Measurements from ENCODE around the gene BZW1. TPM values are rescaled to one million over a fixed set of nuclear protein-coding genes. Genes with fewer than 3 reads are reported as not detected.
A peak's percentile ranks its signal among the peaks of the same experiment; 100 is the strongest.

BZW1 gene
- polyA plus RNA-seq, 3 donors from 2014 or later: 354 to 367 (median 365) TPM

DNA sequence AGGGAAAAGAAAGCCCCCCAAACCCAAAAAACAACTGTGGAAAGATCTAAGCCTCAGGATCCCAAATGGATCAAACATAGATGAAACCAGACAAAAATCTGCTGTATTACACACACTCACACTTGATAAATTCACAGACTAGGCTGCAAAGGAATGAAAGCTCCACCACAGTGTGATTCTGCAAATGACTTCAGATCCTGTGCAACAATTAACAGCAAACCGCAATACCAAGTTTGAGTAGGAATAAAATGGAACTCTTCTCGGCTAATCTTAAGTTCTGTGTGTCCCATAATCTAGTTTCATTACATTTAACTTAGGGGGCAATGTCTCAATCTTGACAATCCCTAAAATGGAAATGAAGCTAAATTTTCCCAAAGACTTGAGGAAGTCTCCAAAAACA, 40.9 kb downstream of the BZW1 start:
- peaks cover 19 to 41% of the 10 kb centered on the region in 2 donors for H3K4me1 Mint-ChIP-seq

DNA sequence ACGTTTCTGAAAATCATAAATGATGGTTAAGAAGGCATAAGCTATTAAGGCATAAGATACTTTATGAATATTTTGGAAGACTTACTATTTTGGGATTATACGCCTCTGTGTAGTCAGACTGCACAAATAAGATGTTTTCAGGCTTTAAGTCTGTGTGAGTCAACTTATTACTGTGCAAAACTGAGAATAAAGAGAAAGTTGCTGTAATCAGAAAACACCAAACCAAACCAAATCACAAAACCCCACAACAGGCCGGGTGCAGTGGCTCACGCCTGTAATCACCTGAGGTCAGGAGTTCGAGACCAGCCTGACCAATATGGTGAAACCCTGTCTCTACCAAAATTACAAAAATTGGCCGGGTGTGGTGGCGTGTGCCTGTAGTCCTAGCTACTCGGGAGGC, 45.1 kb downstream of the BZW1 start:
- DNase-seq: peak in 1 of 3 donors; percentile 6
- H3K4me1 Mint-ChIP-seq: peaks cover 58 to 76% of the 10 kb centered on the region in 2 donors
- peak overlapping the region in 5 of 6 donors; percentile 69 to 99 (median 71) for H3K27ac Mint-ChIP-seq
- H3K27me3 Mint-ChIP-seq (ENCODE audit: low read depth in 3 of 3): peaks cover 11 to 59% (median 48%) of the 10 kb centered on the region in 3 donors
- peaks cover 50 to 78% (median 57%) of the 10 kb centered on the region in 3 donors for H3K36me3 Mint-ChIP-seq
- peak overlapping the region in 2 of 5 donors; percentile 4 to 9 for H3K4me3 Mint-ChIP-seq
- no peaks in the 10 kb centered on the region for H3K9me3 Mint-ChIP-seq

More for the DNA sequence above, 40.9 kb downstream of the BZW1 start:
- peak in 1 of 3 donors; percentile 10 for DNase-seq
- H3K36me3 Mint-ChIP-seq: peaks cover 37 to 57% (median 45%) of the 10 kb centered on the region in 3 donors
- peaks cover 17 to 48% (median 38%) of the 10 kb centered on the region in 3 donors for H3K27me3 Mint-ChIP-seq (ENCODE audit: low read depth in 3 of 3)
- peak overlapping the region; percentile 23 to 90 (median 69) for H3K27ac Mint-ChIP-seq
- peak overlapping the region in 1 of 5 donors; percentile 35 for H3K4me3 Mint-ChIP-seq
- H3K9me3 Mint-ChIP-seq: peaks cover 0 to 1% (median 0%) of the 10 kb centered on the region in 6 donors

DNA sequence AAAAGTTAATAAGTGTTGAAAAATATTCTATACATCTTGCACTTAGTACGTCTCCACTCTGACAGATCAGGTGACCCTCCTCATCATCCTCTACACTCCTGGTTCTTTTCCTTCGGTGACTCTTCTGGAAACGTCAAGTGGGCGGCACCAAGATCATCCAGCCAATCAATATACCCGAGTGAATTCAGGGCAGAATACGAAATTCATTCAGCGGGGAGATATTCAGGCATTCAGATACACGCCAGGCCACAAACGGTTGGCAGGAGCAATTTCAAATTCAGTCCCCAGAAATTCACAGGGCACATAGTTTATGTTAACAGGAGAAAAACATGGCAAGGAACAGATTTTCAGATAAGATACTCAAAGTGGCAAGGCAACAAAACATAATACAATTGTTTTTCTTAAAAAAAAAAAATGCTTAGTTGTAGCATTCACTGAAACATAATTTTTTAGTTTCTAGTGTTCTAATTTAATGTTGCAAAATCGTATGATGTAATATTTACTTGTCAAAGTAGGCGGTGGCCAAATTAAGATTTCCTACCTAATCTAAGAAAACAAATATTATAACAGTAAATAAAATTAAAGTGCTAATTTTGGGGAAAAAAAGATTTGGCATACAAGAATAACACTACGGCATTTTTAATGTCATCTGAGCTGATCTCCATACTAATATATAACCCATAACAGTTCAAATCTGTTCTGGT, 48.5 kb downstream of the BZW1 start:
- peaks cover 26 to 70% (median 59%) of the 10 kb centered on the region in 3 donors for H3K27me3 Mint-ChIP-seq (ENCODE audit: low read depth in 3 of 3)
- peak overlapping the region; percentile 87 to 99 (median 94) for H3K27ac Mint-ChIP-seq
- DNase-seq: peak in 1 of 3 donors; percentile 26
- peaks cover 40 to 60% (median 48%) of the 10 kb centered on the region in 3 donors for H3K36me3 Mint-ChIP-seq
- peaks cover 0 to 3% (median 0%) of the 10 kb centered on the region in 6 donors for H3K9me3 Mint-ChIP-seq
- peaks cover 67 to 81% of the 10 kb centered on the region in 2 donors for H3K4me1 Mint-ChIP-seq
- peak overlapping the region; percentile 90 to 99 (median 98) for H3K4me3 Mint-ChIP-seq

DNA sequence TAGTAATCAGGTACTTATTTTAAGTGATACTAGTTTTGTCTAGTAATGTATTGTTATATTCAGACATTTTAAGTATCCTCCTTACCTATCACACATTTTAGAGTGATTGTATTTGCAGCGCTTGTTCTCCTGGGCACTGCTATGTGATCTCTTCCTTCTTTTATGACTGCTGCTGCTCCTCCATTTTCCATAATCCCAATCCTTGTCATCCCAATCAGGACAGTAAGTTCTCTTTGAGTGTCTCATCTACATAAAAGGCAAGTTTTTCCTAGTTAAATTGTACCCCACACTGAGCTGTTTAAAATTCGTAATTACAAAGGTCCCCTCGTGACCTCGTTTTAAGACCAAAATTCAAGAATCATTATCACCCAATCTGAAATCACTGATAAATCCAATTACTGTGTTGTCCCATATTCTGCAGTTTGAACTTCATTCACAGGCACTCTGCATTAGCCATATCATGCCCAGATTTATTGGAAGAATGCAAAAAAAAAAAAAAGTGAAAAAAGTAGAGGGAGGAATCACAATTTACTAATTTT, 50.0 kb downstream of the BZW1 start:
- H3K4me3 Mint-ChIP-seq: peak overlapping the region; percentile 90 to 99 (median 98)
- peaks cover 0 to 3% (median 0%) of the 10 kb centered on the region in 6 donors for H3K9me3 Mint-ChIP-seq
- peaks cover 35 to 54% (median 43%) of the 10 kb centered on the region in 3 donors for H3K36me3 Mint-ChIP-seq
- H3K4me1 Mint-ChIP-seq: peaks cover 62 to 76% of the 10 kb centered on the region in 2 donors
- DNase-seq: peak in 1 of 3 donors; percentile 11
- H3K27me3 Mint-ChIP-seq (ENCODE audit: low read depth in 3 of 3): peaks cover 26 to 63% (median 53%) of the 10 kb centered on the region in 3 donors
- peak overlapping the region; percentile 95 to 100 (median 99) for H3K27ac Mint-ChIP-seq

DNA sequence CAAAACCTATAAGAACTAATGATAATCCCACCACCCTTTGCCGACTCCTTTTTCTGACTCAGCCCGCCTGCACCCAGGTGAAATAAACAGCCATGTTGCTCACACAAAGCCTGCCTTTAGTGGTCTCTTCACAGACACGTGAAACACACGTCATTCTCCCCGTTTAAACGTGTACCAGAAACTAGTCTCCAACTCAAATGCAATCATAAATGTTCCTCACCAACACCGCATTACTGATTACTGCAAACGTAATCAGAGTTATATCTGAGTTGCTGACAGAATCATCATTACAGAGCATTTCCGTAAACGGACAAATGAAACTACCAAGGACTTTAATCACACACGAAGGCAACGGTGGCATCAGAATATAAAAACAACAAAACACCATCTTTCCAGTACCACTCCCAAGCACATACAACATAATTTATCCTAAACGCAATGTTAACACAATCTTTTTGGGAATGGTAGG, 50.9 kb downstream of the BZW1 start:
- peaks cover 0 to 3% (median 0%) of the 10 kb centered on the region in 6 donors for H3K9me3 Mint-ChIP-seq
- H3K27me3 Mint-ChIP-seq (ENCODE audit: low read depth in 3 of 3): peaks cover 26 to 54% (median 46%) of the 10 kb centered on the region in 3 donors
- H3K4me1 Mint-ChIP-seq: peaks cover 55 to 67% of the 10 kb centered on the region in 2 donors
- peak overlapping the region; percentile 95 to 100 (median 99) for H3K27ac Mint-ChIP-seq
- peak; percentile 72 to 78 (median 78) for DNase-seq
- H3K36me3 Mint-ChIP-seq: peaks cover 29 to 46% (median 38%) of the 10 kb centered on the region in 3 donors
- peak overlapping the region; percentile 90 to 99 (median 98) for H3K4me3 Mint-ChIP-seq

DNA sequence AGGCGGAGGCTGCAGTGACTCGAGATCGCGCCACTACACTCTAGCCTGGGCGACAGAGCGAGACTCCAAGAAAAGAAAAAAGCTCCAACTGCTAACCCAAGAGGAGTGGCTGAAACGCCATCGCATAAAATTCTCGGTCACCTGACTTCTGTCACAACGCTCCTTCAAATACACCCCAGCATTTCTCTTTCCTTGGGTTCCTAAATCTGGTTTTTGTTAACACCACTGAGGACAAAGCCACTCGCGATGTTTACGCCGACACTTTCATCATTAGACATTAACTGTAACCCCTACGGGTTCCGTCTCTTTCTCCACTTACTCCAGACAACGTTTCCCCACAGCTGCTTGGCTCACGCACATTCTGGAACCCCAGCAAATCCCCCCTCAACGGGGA, 52.1 kb downstream of the BZW1 start:
- Mint-ChIP-seq H3K27me3 (ENCODE audit: low read depth in 3 of 3) (peaks cover 26 to 46% (median 39%) of the 10 kb centered on the region in 3 donors), H3K4me1 (peaks cover 45 to 59% of the 10 kb centered on the region in 2 donors), H3K27ac (peak overlapping the region; percentile 95 to 100 (median 99)), H3K9me3 (peaks cover 0 to 3% (median 0%) of the 10 kb centered on the region in 6 donors), H3K4me3 (peak overlapping the region; percentile 90 to 99 (median 98)), H3K36me3 (peaks cover 18 to 33% (median 27%) of the 10 kb centered on the region in 3 donors)
- no peak for DNase-seq

DNA sequence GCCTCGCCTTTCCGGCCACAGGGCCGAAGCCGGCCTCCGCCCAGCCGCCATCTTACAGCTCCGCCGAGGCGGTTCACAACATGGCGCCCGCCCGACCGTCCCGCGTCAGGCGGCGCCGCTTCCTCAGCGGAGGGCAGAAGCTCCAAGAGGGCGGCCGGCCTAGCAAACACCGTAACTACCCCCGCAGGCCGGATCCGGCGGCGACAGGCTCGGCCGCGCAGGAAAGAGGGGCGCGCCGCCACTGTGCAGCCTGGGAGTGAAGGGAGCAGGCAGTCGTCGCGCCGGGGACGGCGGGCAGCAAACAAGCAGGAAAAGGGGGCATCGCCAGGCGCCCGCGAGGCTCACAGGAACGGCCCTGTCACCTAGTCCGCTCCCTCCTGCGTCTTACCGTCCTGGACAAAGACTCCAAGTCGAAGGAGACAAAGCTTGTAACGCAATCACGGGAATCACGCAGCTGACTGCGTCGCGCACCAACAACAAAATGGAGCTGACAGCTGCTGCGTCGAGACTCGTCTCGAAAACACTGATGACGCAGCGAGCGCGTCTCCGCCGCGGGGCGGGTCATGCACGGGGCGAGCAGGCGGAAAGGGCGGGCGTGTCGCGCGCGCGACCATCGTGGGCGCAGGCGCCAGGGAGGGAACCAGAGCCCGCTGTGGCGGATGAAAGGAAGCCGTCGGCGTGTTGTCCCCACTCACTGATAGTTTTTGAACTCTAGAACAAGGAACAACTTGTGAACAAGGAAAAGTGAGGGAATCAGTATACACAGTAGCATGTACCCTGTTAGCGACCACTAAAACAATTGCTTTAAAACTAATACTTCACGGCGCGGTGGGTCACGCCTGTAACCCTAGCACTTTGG, 52.7 kb downstream of the BZW1 start, which contains the start of gene CLK1:
CLK1 (minus strand) TSS at position 483 of the 859 bp plus-strand sequence. CDS start 2,796 bp downstream, outside the sequence.
- Mint-ChIP-seq H3K4me1 (peaks cover 43 to 57% of the 10 kb centered on the region in 2 donors), H3K9me3 (peaks cover 0 to 3% (median 0%) of the 10 kb centered on the region in 6 donors), H3K4me3 (peak within 1 kb of the TSS; percentile 90 to 99 (median 98)), H3K27ac (peak within 1 kb of the TSS; percentile 95 to 100 (median 99)), H3K36me3 (peaks cover 23 to 28% (median 27%) of the 10 kb centered on the region in 3 donors), H3K27me3 (ENCODE audit: low read depth in 3 of 3) (peaks cover 28 to 41% (median 41%) of the 10 kb centered on the region in 3 donors)
- DNase-seq: peak; percentile 90 to 94 (median 94)

DNA sequence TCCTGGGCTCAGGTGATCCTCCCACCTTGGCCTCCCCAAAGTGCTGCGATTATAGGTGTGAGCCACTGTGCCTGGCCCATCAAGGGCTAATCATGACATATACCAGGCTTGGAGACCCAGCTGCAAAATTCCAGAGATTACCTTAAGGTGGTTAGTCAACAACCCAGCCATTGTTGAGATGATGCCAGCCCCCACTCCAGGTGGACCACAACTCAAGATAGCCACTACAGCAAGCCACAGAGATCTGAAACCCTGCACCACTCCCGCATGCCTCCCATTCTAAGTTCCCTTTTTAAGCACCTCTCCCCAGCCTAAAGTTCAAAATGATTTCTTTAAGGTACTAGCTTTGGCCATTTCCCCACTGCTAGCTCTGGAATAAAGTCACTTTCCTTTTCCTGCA, 57.3 kb downstream of the BZW1 start:
- Mint-ChIP-seq H3K4me1 (peaks cover 13 to 20% of the 10 kb centered on the region in 2 donors), H3K9me3 (peaks cover 0 to under 1% (median 0%) of the 10 kb centered on the region in 6 donors), H3K27ac (peak overlapping the region in 5 of 6 donors; percentile 55 to 93 (median 82)), H3K4me3 (peak overlapping the region in 1 of 5 donors; percentile 28), H3K27me3 (ENCODE audit: low read depth in 3 of 3) (peaks cover 8 to 14% (median 9%) of the 10 kb centered on the region in 3 donors), H3K36me3 (peaks cover under 1 to 15% (median 1%) of the 10 kb centered on the region in 3 donors)
- DNase-seq: no peak

DNA sequence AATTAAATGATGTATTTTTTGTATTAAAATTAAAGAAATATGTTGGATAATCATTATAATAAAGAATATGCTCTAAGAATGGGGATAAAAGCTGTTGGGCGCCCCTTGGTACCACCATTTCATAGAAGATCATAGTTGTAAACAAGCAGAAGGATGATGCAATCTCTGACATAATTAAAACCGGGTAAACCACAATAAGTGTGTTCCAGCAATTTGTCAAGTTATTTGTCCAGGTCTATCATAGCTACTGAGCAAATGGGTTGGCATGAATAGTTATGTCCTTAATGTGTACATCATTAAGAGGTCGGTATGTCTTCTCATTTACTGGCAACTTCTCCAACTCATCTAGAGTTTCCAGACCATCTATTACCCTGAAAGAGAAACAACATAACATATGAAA, 59.4 kb downstream of the BZW1 start:
- Mint-ChIP-seq H3K36me3 (peaks cover 7 to 30% (median 13%) of the 10 kb centered on the region in 3 donors), H3K27ac (no peak overlapping the region), H3K27me3 (ENCODE audit: low read depth in 3 of 3) (peaks cover 1 to 7% (median 1%) of the 10 kb centered on the region in 3 donors), H3K4me3 (no peak overlapping the region), H3K4me1 (peaks cover 7 to 9% of the 10 kb centered on the region in 2 donors), H3K9me3 (no peaks in the 10 kb centered on the region)
- no peak for DNase-seq

DNA sequence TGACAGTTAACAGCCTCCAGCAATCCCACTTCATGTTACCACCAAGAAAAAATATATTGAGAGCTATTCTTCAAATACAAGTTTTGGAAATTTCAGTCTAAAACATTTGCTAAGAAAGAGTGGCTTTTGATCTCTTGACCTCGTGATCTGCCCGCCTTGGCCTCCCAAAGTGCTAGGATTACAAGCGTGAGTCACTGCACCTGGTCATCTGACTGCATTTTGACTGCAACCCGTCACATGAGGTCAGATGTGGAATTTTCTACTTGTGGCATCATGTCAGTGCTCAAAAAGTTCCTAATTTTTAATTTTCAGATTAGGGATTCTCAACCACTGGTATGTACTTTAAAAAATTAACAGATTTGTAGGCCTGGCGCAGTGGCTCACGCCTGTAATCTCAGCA, 61.9 kb downstream of the BZW1 start:
- Mint-ChIP-seq H3K4me1 (peaks cover 6 to 7% of the 10 kb centered on the region in 2 donors), H3K27ac (no peak overlapping the region), H3K9me3 (no peaks in the 10 kb centered on the region), H3K4me3 (no peak overlapping the region), H3K27me3 (ENCODE audit: low read depth in 3 of 3) (peaks cover 1 to 6% (median 1%) of the 10 kb centered on the region in 3 donors), H3K36me3 (peaks cover 9 to 35% (median 19%) of the 10 kb centered on the region in 3 donors)
- no peak for DNase-seq
